ENCODE data around the gene WDR45B.

DNA sequence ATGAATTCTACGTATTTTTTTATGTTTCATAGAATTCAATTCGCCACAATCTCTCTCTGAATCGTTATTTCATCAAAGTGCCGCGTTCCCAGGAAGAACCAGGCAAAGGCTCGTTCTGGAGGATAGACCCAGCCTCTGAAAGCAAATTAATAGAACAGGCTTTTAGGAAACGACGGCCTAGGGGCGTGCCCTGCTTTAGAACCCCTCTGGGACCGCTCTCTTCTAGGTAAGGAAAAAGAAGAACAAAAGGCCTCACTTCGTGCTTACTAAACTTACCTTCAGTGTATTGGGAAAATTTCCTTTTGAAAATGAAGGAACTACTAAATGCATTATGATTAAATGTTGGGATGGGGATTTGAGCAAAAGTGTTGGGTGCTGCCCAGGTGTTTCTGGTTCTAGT, 65.5 kb downstream of the WDR45B start:
- TF ChIP-seq, protein P1, sequence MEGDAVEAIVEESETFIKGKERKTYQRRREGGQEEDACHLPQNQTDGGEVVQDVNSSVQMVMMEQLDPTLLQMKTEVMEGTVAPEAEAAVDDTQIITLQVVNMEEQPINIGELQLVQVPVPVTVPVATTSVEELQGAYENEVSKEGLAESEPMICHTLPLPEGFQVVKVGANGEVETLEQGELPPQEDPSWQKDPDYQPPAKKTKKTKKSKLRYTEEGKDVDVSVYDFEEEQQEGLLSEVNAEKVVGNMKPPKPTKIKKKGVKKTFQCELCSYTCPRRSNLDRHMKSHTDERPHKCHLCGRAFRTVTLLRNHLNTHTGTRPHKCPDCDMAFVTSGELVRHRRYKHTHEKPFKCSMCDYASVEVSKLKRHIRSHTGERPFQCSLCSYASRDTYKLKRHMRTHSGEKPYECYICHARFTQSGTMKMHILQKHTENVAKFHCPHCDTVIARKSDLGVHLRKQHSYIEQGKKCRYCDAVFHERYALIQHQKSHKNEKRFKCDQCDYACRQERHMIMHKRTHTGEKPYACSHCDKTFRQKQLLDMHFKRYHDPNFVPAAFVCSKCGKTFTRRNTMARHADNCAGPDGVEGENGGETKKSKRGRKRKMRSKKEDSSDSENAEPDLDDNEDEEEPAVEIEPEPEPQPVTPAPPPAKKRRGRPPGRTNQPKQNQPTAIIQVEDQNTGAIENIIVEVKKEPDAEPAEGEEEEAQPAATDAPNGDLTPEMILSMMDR (IDR thresholded peaks at IDR 0.05; ENCODE audit: poor library complexity, severe bottlenecking), result no peak
- TF ChIP-seq TAF1 (IDR thresholded peaks at IDR 0.05; ENCODE audit: low read depth) (no peak), EZH2 (IDR thresholded peaks at IDR 0.05; ENCODE audit: borderline replicate concordance, insufficient read depth, low read length, poor library complexity, severe bottlenecking) (no peak)
